NCI-H526 (cell line): ENCODE results near the gene ZNF556.

Experiments
- DNase-seq, 2 experiments: peaks; one replicate each; lab custom pipeline; 2025; lab: John Stamatoyannopoulos, UW

The ZNF556 gene

GRCh38 chr19:2905918-2906519, 38.9 kb downstream of the ZNF556 start:
- DNase-seq = no peak

DNA sequence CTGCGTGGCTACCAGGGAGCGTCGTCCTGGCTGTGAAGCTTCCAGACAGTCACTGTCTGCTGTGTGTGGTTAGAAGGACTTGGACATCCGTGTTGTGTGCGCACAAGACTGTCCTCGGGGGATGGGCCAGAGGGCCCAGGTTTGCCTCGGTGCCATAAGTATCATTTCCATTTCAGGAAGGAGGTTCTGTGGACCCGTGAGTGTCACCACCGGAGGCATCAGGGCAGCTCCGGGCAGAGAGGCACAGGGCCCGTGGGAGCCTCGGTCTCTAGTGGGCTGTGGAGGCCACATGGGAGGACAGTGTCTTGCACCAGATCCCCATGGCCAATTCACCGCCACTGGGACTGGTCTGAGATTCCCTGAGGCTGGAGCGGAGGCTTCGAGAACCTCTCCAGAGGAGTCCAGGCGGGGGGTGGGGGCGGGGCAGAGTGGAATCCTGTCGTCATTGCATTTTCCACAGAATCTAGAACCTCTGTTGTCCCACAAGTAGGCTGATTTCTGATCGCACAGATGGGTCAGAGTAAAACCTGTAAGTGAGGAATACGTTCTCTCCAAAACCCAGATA, 39.6 kb downstream of the ZNF556 start:
- DNase-seq = no peak

- DNase-seq = no peak
Measured at GRCh38 chr19:2912306-2912705, 45.2 kb downstream of the ZNF556 start.

GRCh38 chr19:2917275-2918184, 50.4 kb downstream of the ZNF556 start:
- no peak for DNase-seq

GRCh38 chr19:2922987-2923386, 55.9 kb downstream of the ZNF556 start:
- DNase-seq = no peak

DNA sequence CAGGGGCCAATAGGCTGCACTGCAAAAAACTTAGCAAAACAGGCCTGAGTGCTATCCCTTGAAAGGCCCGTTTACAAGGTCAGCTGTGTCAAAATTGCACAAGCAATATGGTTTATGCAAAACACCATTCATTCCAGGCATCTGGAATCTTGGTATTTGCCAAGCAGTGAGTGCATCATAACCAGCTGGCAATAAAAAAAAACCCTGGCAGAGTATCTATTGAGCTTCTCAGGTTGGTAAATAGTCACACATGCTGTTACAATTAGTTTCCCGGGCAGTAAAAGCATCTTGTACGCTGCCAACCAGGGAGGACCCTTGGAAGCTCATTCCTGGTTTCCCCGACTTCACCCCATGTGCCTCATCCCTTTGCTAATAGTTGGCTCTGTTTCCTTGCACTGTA, 56.4 kb downstream of the ZNF556 start:
- DNase-seq = peak in 1 of 2 experiments; percentile 53

DNA sequence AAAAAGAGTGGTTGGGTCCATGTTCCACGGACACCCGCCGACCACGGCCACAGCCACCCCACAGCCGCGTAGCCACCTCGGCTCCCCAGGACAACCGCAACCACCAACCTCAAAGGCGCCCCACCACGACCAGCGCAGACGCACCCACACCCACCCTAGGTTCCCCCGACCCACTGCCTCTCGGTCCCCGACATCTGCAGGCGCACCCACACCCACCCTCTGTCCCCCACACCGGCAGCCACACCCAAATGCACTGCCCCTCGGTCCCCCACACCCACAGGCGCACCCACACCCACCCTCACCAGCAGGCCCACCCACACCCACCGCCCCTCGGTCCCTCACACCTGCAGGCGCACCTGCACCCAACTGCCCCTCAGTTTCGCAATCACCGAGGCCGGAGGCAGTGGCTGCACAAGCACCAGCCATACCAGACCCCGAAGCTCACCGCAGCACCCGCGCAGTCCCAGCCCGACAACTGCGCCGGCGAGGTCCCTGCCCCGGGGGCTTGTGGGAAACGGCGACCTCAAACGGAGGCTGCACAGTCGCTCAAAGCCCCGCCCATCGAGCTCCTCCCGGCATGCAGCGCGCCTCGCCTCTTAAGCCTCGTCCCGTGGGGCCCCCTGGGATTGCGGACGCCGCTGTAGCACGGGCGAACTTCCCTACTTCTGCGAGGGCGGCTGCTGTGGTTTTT, 59.4 kb downstream of the ZNF556 start:
- DNase-seq = peak in 1 of 2 experiments; percentile 52

DNA sequence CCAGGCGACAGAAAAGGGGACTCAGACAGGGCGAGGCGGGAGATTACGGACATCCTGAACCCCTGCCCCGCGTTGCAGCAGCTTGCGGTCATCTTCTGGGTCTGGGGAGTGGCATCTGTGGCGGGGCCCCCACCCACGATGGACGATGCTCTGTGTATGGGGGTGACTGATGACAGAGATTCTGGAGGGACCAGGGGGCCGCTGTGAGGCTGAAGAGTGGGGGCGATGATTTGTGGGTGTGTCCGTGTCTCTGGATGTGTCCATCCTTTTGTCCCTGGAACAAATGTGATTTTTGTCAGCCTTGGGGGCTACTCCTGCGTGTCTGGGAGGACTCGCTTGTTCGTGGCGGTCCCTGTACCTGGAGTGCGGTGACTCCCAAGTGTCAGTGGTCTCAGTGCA, 59.9 kb downstream of the ZNF556 start:
- no peak for DNase-seq
